Smooth muscle cell (in vitro differentiated cells): Measurements from ENCODE around the gene TSPO2. TPM values are rescaled to one million over a fixed set of nuclear protein-coding genes. Genes with fewer than 3 reads are reported as not detected.
A peak's percentile ranks its signal among the peaks of the same experiment; 100 is the strongest.

Experiments
- DNase-seq: peaks from one replicate; lab custom pipeline; 2025; ENCODE audit not compliant: unreplicated experiment; lab: John Stamatoyannopoulos, UW
- H2AFZ ChIP-seq: fragments of 200-600 bp; sonication (generic); 2 replicates; pipeline ENCODE4 v1.6.0; 2016; ENCODE audit warnings: antibody characterized with exemption, low read depth, mild to moderate bottlenecking
- H3F3A ChIP-seq: fragments of 200-600 bp; sonication (generic); 2 replicates; pipeline ENCODE4 v1.6.0; 2017; ENCODE audit warnings: antibody characterized with exemption, low read depth
- H3K27ac ChIP-seq: fragments of 200-600 bp; sonication (generic); 2 replicates; pipeline ENCODE4 v1.5.1; 2016; ENCODE audit warnings: low read depth, mild to moderate bottlenecking
- H3K27me3 ChIP-seq: fragments of 200-600 bp; sonication (generic); 2 replicates; pipeline ENCODE4 v1.6.1; 2016; ENCODE audit warnings: low read depth, mild to moderate bottlenecking
- H3K36me3 ChIP-seq: fragments of 200-600 bp; sonication (generic); 2 replicates; pipeline ENCODE4 v1.5.1; 2016; ENCODE audit warnings: low read depth
- H3K4me1 ChIP-seq: fragments of 200-600 bp; sonication (generic); 2 replicates; pipeline ENCODE4 v1.5.1; 2016; ENCODE audit warnings: low read depth
- H3K4me2 ChIP-seq: fragments of 200-600 bp; sonication (generic); 2 replicates; pipeline ENCODE4 v1.6.0; 2016; ENCODE audit warnings: mild to moderate bottlenecking
- H3K4me3 ChIP-seq: fragments of 200-600 bp; sonication (generic); 2 replicates; pipeline ENCODE4 v1.5.1; 2016; ENCODE audit warnings: mild to moderate bottlenecking
- H3K79me2 ChIP-seq: fragments of 200-600 bp; sonication (generic); 2 replicates; pipeline ENCODE4 v1.6.0; 2016; ENCODE audit warnings: low read depth, mild to moderate bottlenecking
- H3K9ac ChIP-seq: fragments of 200-600 bp; sonication (generic); 2 replicates; pipeline ENCODE4 v1.6.0; 2016; ENCODE audit warnings: low read depth
- H3K9me3 ChIP-seq: fragments of 200-600 bp; sonication (generic); replicated peaks from 2 replicates; pipeline ENCODE4 v1.5.1; 2016; ENCODE audit warnings: low read depth
- H4K20me1 ChIP-seq: fragments of 200-600 bp; sonication (generic); 2 replicates; pipeline ENCODE4 v1.6.0; 2016; ENCODE audit warnings: low read depth
- CTCF ChIP-seq: fragments of 200-600 bp; sonication (generic); IDR thresholded peaks from 2 replicates; pipeline ENCODE4 v1.5.1; 2017; ENCODE audit warnings: borderline replicate concordance, mild to moderate bottlenecking, antibody characterized with exemption; ENCODE audit not compliant: insufficient read depth, poor library complexity, severe bottlenecking
- WGBS: methylation state at CpG from one replicate; pipeline ENCODE4 v1.1.7; 2016; ENCODE audit warnings: low lambda C conversion rate; 5-methylcytosine and 5-hydroxymethylcytosine counted together
- polyA plus RNA-seq: library from polyadenylated mRNA; unstranded; fragments of >200 nt; fragmentation: Nextera tagmentation; extraction: Ambion mirVana; gene quantifications from 2 replicates; pipeline ENCODE4 v1.2.1, GENCODE V29; 2016
- total RNA-seq: library from RNA; depleted of rRNA; stranded (reverse); fragments of >200 nt; gene quantifications from 2 replicates; pipeline ENCODE4 v1.2.3, GENCODE V29; 2014

TSPO2 gene
- total and polyA plus RNA-seq, 2 experiments from 2014 or later, result not detected

- H3K36me3 ChIP-seq, result no peaks in the 10 kb centered on the region
- WGBS, result 85% methylated on average over 2 of the region's 2 CpGs
- H3K79me2 ChIP-seq, result no peaks in the 10 kb centered on the region
These were observed 5.0 kb downstream of the TSPO2 start for GRCh38 chr6:41047306-41047705.

GRCh38 chr6:41047745-41048732 is 5.8 kb downstream of the TSPO2 start:
- Histone ChIP-seq H3K27me3 (no peaks in the 10 kb centered on the region), H3F3A (peaks cover 3% of the 10 kb centered on the region), H3K79me2 (no peaks in the 10 kb centered on the region), H3K36me3 (no peaks in the 10 kb centered on the region), H4K20me1 (no peaks in the 10 kb centered on the region), H3K4me3 (no peak overlapping the region), H3K9ac (no peak overlapping the region), H3K4me2 (no peak overlapping the region), H2AFZ (no peak overlapping the region), H3K9me3 (no peaks in the 10 kb centered on the region), H3K27ac (no peak overlapping the region), H3K4me1 (peaks cover 5% of the 10 kb centered on the region)
- TF ChIP-seq CTCF, result no peak
- 87% methylated on average over 9 of the region's 9 CpGs for WGBS
- no peak for DNase-seq

More at GRCh38 chr6:41047306-41047705, 5.0 kb downstream of the TSPO2 start:
- H4K20me1 ChIP-seq, result no peaks in the 10 kb centered on the region
- no peaks in the 10 kb centered on the region for H3K27me3 ChIP-seq
- no peak overlapping the region for H3K4me3 ChIP-seq
- H3K9ac ChIP-seq, result no peak overlapping the region
- H3K9me3 ChIP-seq, result no peaks in the 10 kb centered on the region
- no peak overlapping the region for H3K4me2 ChIP-seq
- H2AFZ ChIP-seq, result no peak overlapping the region
- peaks cover 3% of the 10 kb centered on the region for H3F3A ChIP-seq
- no peak for DNase-seq
- no peak overlapping the region for H3K27ac ChIP-seq
- H3K4me1 ChIP-seq, result peaks cover 3% of the 10 kb centered on the region
- no peak for TF ChIP-seq CTCF

GRCh38 chr6:41049521-41049920 is 7.3 kb downstream of the TSPO2 start:
- Histone ChIP-seq H3K9ac (no peak overlapping the region), H3K27me3 (no peaks in the 10 kb centered on the region), H3K4me2 (peak overlapping the region; percentile 41), H3K9me3 (no peaks in the 10 kb centered on the region), H4K20me1 (no peaks in the 10 kb centered on the region), H3F3A (peaks cover 3% of the 10 kb centered on the region), H3K4me1 (peaks cover 10% of the 10 kb centered on the region), H3K4me3 (no peak overlapping the region), H3K79me2 (no peaks in the 10 kb centered on the region), H3K36me3 (no peaks in the 10 kb centered on the region), H3K27ac (no peak overlapping the region), H2AFZ (no peak overlapping the region)
- TF ChIP-seq CTCF, result no peak
- 31% methylated on average over 1 of the region's 1 CpG for WGBS
- no peak for DNase-seq

GRCh38 chr6:41049955-41050354 is 7.7 kb downstream of the TSPO2 start:
- Histone ChIP-seq H3K36me3 (no peaks in the 10 kb centered on the region), H3K9ac (no peak overlapping the region), H3K4me1 (peaks cover 10% of the 10 kb centered on the region), H2AFZ (no peak overlapping the region), H4K20me1 (no peaks in the 10 kb centered on the region), H3K4me2 (peak overlapping the region; percentile 41), H3K27me3 (no peaks in the 10 kb centered on the region), H3K27ac (no peak overlapping the region), H3K4me3 (no peak overlapping the region), H3K9me3 (no peaks in the 10 kb centered on the region), H3F3A (peaks cover 3% of the 10 kb centered on the region), H3K79me2 (no peaks in the 10 kb centered on the region)
- TF ChIP-seq CTCF, result no peak
- WGBS, result 85% methylated on average over 7 of the region's 7 CpGs
- DNase-seq, result no peak
